Activated CD8-positive, alpha-beta memory T cell treated with anti-CD3 and anti-CD28 coated beads for 24 hours (primary cell): ENCODE data around the gene PCLAF.
"Not testable (repeated sequence)": the region's sequence is repeated elsewhere in the genome, so short reads cannot be mapped to it uniquely, and the experiment has no call there.

Source experiments
- DNase-seq: peaks from one replicate; pipeline ENCODE4 v3.0.0-alpha.2; 2020

Gene PCLAF

GRCh38 chr15:64356710-64357040 lies 24.6 kb downstream of the PCLAF start:
- DNase-seq = no peak

GRCh38 chr15:64355944-64356709 lies 25.1 kb downstream of the PCLAF start, which contains the start of gene CSNK1G1:
CSNK1G1 (minus strand) TSS chr15:64356173; CDS start chr15:64300499, 55,674 bp downstream.
- DNase-seq = peak; percentile 94

- DNase-seq = no peak
Measured at GRCh38 chr15:64355348-64355943, 25.8 kb downstream of the PCLAF start.

GRCh38 chr15:64354688-64355344 lies 26.4 kb downstream of the PCLAF start:
- no peak for DNase-seq

GRCh38 chr15:64351265-64351664 lies 30.0 kb downstream of the PCLAF start:
- no peak for DNase-seq

- no peak for DNase-seq
Measured at GRCh38 chr15:64349375-64349774, 31.9 kb downstream of the PCLAF start.

GRCh38 chr15:64348455-64348854 lies 32.8 kb downstream of the PCLAF start:
- DNase-seq = no peak

- DNase-seq = not testable (repeated sequence)
Measured at GRCh38 chr15:64346242-64346641, 35.0 kb downstream of the PCLAF start.

GRCh38 chr15:64344651-64345294 lies 36.5 kb downstream of the PCLAF start:
- DNase-seq = no peak

GRCh38 chr15:64343841-64344240 lies 37.4 kb downstream of the PCLAF start:
- no peak for DNase-seq

- DNase-seq = no peak
Measured at GRCh38 chr15:64343222-64343621, 38.0 kb downstream of the PCLAF start.

GRCh38 chr15:64341961-64342360 lies 39.3 kb downstream of the PCLAF start:
- no peak for DNase-seq

GRCh38 chr15:64340355-64340754 lies 40.9 kb downstream of the PCLAF start:
- no peak for DNase-seq

GRCh38 chr15:64337761-64338160 lies 43.5 kb downstream of the PCLAF start:
- DNase-seq = no peak

- DNase-seq = no peak
Measured at GRCh38 chr15:64333986-64334929, 47.0 kb downstream of the PCLAF start.

- DNase-seq = no peak
Measured at GRCh38 chr15:64333516-64333915, 47.7 kb downstream of the PCLAF start.

- not testable (repeated sequence) for DNase-seq
Measured at GRCh38 chr15:64331668-64332067, 49.6 kb downstream of the PCLAF start.

GRCh38 chr15:64326975-64327374 lies 54.3 kb downstream of the PCLAF start:
- DNase-seq = not testable (repeated sequence)

- not testable (repeated sequence) for DNase-seq
Measured at GRCh38 chr15:64326458-64326857, 54.8 kb downstream of the PCLAF start.

GRCh38 chr15:64324165-64324877 lies 56.9 kb downstream of the PCLAF start:
- DNase-seq = no peak

- DNase-seq = no peak
Measured at GRCh38 chr15:64315216-64315615, 66.0 kb downstream of the PCLAF start.

- no peak for DNase-seq
Measured at GRCh38 chr15:64314456-64314855, 66.8 kb downstream of the PCLAF start.
